Stomach (tissue), 9 donors: Measurements from ENCODE around the gene CHAF1A. TPM values are rescaled to one million over a fixed set of nuclear protein-coding genes. Genes with fewer than 3 reads are reported as not detected.

Experiments
- DNase-seq, 2 donors: peaks; one replicate each; pipeline versions ENCODE4 v3.0.0 to v3.0.0-alpha.2; 2013 to 2019
- H3K27ac ChIP-seq, 5 donors: fragments of 200-600 bp in 4 of 5; sonication (generic) in 4 of 5; one replicate each; pipeline ENCODE4 v1.5.1; 2013 to 2019; ENCODE audit warnings: mild to moderate bottlenecking in 1 of 5, moderate library complexity in 1 of 5
- H3K27me3 ChIP-seq, 3 donors: fragments of 200-600 bp; sonication (generic); one replicate each; pipeline ENCODE4 v1.5.1; 2017 to 2019; ENCODE audit warnings: mixed run types in 1 of 3
- H3K36me3 ChIP-seq, 4 donors: fragments of 200-600 bp; sonication (generic); 1 replicate in 3 of 4; 2 replicates in 1 of 4; pipeline ENCODE4 v1.5.1; 2016 to 2019
- H3K4me1 ChIP-seq, 4 donors: fragments of 200-600 bp; sonication (generic); one replicate each; pipeline ENCODE4 v1.5.1; 2016 to 2019
- H3K4me3 ChIP-seq, 4 donors: fragments of 200-600 bp; sonication (generic) in 3 of 4; one replicate each; pipeline ENCODE4 v1.5.1; 2016 to 2019; ENCODE audit warnings: mild to moderate bottlenecking in 1 of 4
- H3K9me3 ChIP-seq, 4 donors: fragments of 200-600 bp; sonication (generic); one replicate each; pipeline ENCODE4 v1.5.1; 2016 to 2019
- CTCF ChIP-seq, 7 experiments: fragments of 450-650 bp in 4 of 7; fragments of 200-600 bp in 3 of 7; sonication (generic) in 3 of 7; IDR thresholded peaks; one replicate each; pipeline ENCODE4 v1.5.1; 2016 to 2019; ENCODE audit warnings: antibody characterized with exemption in 7 of 7, control low read depth in 2 of 7, mild to moderate bottlenecking in 1 of 7
- EP300 ChIP-seq: sonication (generic); formaldehyde crosslinking; IDR thresholded peaks from one replicate; pipeline ENCODE4 v1.6.1; 2017; ENCODE audit warnings: antibody characterized with exemption
- POLR2A ChIP-seq, 4 donors: fragments of 450-650 bp; IDR thresholded peaks; one replicate each; pipeline ENCODE4 v1.6.1; 2016; ENCODE audit warnings: antibody characterized with exemption in 4 of 4, control low read depth in 2 of 4, mild to moderate bottlenecking in 1 of 4, moderate library complexity in 1 of 4
- POLR2AphosphoS5 ChIP-seq, 3 donors: sonication (generic); formaldehyde crosslinking; IDR thresholded peaks; one replicate each; pipeline ENCODE4 v1.6.1; 2016; ENCODE audit warnings: antibody characterized with exemption in 3 of 3
- WGBS, 5 donors: extraction: QIAGEN DNeasy Blood & Tissue Kit in 3 of 5; methylation state at CpG; one replicate each; pipeline versions ENCODE4 v1.1.5 to v1.1.7; 2013 to 2018; 5-methylcytosine and 5-hydroxymethylcytosine counted together
- intact Hi-C: fragments of 100-400 bp; cut with DNase I; formaldehyde crosslinking; loops from one replicate; pipeline ENCODE4 v1.15.1; 2023; ENCODE audit warnings: low total_unique reads
- polyA plus RNA-seq, 3 donors: library from polyadenylated mRNA; stranded (reverse); fragments of 200-250 nt; gene quantifications; one replicate each; pipeline ENCODE4 v1.2.3, GENCODE V29; 2013
- total RNA-seq, 5 donors: library from RNA; depleted of rRNA; stranded (reverse); fragments of >200 nt; gene quantifications; one replicate each; pipeline versions ENCODE4 v1.1.0 to v1.2.3, GENCODE V29; 2014 to 2016
- donor health status: healthy with polysubstance abuse.
- donor health status: Bipolar disorder and iron deficiency.
- donor health status: healthy.

The CHAF1A gene
- total and polyA plus RNA-seq, 8 donors: 1.8 to 100 (median 6.5) TPM

DNA sequence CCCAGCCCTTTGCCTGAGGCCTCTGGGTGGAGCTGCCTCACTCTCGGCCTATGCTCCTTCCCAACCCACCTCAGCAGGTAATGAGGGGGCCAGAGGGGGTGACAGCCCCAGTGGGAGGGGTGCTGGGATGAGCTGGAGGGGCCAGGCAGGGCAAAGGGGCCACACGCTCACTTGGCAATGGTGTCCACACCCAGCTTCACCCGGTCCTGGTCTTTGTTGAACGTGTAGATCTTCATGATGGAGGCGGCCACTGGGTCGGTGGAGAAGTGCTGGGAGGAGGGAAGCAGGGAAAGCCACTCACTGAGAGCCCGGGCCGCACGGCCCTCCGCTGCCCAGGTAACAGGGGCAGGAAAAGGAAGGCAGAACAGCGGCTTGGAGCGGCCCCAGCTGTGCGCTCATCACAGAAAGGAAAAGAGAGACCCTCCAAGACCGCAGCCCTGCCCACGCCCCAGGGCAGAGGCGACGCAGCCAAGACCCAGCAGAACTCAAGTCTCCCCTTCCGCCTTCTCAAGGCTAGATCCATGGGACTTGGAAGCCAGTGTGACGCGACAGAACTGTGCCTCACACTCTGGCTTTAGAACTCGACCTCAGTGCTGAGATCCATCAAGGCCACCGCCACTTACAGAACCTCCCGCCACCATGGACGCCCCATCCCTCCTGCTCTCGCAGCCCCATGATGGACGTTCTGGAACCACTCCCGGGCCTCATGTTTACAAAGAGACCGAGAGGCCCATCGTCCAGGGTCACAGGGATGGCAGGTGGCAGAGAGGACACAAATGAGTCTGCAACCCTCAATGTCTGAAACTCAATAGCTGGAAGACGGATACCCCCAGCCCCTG, 45.9 kb downstream of the CHAF1A start:
- Histone ChIP-seq H3K27me3 (no peaks in the 10 kb centered on the region), H3K9me3 (no peaks in the 10 kb centered on the region), H3K4me3 (no peak overlapping the region), H3K4me1 (peaks cover 4 to 21% (median 13%) of the 10 kb centered on the region in 4 donors), H3K36me3 (peaks cover 77 to 100% (median 96%) of the 10 kb centered on the region in 4 donors), H3K27ac (peak overlapping the region in 3 of 5 donors; percentile 54 to 84 (median 65))
- no peak for TF ChIP-seq CTCF (IDR thresholded peaks at IDR 0.05)
- WGBS, 5 donors: 71 to 82% (median 76%) methylated on average over 29 to 30 of the region's 30 CpGs
- intact Hi-C loops: no loop called here
- DNase-seq: peak in 1 of 2 donors; percentile 16

DNA sequence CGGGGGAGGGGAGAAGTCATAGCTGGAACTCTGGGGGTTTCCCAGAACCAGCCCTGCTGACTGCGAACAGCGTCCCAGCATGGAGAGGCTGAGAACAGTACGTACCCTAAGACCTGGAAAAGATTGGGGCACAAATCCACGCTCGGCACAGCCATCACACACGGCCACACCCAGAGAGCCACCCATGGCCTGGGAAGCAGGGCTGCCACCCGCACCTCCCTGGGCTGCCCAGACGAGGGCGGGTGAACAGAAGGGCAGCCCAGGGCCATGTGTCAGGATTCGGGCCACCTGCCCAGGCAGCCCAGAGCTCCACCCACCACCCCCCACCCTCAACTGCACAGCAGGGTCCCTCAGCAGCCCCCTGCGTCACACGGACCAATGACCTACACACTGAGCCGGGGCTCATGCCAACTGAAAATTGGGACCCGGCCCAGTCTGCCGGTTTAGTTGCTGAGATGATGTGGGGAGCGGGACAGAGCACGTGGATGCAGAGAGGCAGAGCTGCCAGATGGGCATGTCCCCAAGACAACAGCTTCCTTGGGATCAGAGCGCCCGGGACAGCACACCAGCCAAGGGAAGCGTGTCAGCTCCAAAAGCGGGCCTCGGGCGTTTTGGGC, 46.7 kb downstream of the CHAF1A start:
- H3K9me3 ChIP-seq: no peaks in the 10 kb centered on the region
- TF ChIP-seq CTCF (IDR thresholded peaks at IDR 0.05): no peak
- TF ChIP-seq POLR2AphosphoS5 (IDR thresholded peaks at IDR 0.05): peak in 1 of 3 donors; percentile 40
- TF ChIP-seq POLR2A (IDR thresholded peaks at IDR 0.05): no peak
- peak; percentile 46 for TF ChIP-seq EP300
- H3K36me3 ChIP-seq: peaks cover 85 to 100% (median 100%) of the 10 kb centered on the region in 4 donors
- 62 to 83% (median 76%) methylated on average over 17 to 24 of the region's 24 CpGs for WGBS, 5 donors
- intact Hi-C loops: no loop called here
- no peak overlapping the region for H3K4me3 ChIP-seq
- peaks cover 4 to 23% (median 14%) of the 10 kb centered on the region in 4 donors for H3K4me1 ChIP-seq
- H3K27me3 ChIP-seq: no peaks in the 10 kb centered on the region
- DNase-seq: peak in 1 of 2 donors; percentile 44
- H3K27ac ChIP-seq: peak overlapping the region in 3 of 5 donors; percentile 54 to 84 (median 65)

GRCh38 chr19:4449639-4450028, 47.2 kb downstream of the CHAF1A start:
- no peak for TF ChIP-seq CTCF (IDR thresholded peaks at IDR 0.05)
- TF ChIP-seq POLR2A (IDR thresholded peaks at IDR 0.05): no peak
- TF ChIP-seq POLR2AphosphoS5 (IDR thresholded peaks at IDR 0.05): no peak
- no peak for TF ChIP-seq EP300
- no peaks in the 10 kb centered on the region for H3K9me3 ChIP-seq
- H3K27ac ChIP-seq: peak overlapping the region in 3 of 5 donors; percentile 54 to 84 (median 65)
- no peak overlapping the region for H3K4me3 ChIP-seq
- peaks cover 86 to 100% (median 100%) of the 10 kb centered on the region in 4 donors for H3K36me3 ChIP-seq
- 80 to 99% (median 86%) methylated on average over 9 of the region's 9 CpGs for WGBS, 5 donors
- intact Hi-C loops: no loop called here
- H3K27me3 ChIP-seq: no peaks in the 10 kb centered on the region
- DNase-seq: no peak
- H3K4me1 ChIP-seq: peaks cover 4 to 28% (median 16%) of the 10 kb centered on the region in 4 donors

- WGBS, 5 donors: 82 to 90% (median 89%) methylated on average over 16 to 24 of the region's 24 CpGs
- no peak for TF ChIP-seq POLR2AphosphoS5 (IDR thresholded peaks at IDR 0.05)
- no peak for TF ChIP-seq EP300
- TF ChIP-seq POLR2A (IDR thresholded peaks at IDR 0.05): no peak
- no peak for TF ChIP-seq CTCF (IDR thresholded peaks at IDR 0.05)
- Histone ChIP-seq H3K4me3 (no peak overlapping the region), H3K27ac (peak overlapping the region in 1 of 5 donors; percentile 46), H3K4me1 (peaks cover 19 to 53% (median 41%) of the 10 kb centered on the region in 4 donors), H3K36me3 (peaks cover 58 to 77% (median 75%) of the 10 kb centered on the region in 4 donors), H3K27me3 (no peaks in the 10 kb centered on the region), H3K9me3 (no peaks in the 10 kb centered on the region)
- intact Hi-C loops: no loop called here
- DNase-seq: no peak
These were observed 50.0 kb downstream of the CHAF1A start for GRCh38 chr19:4452230-4452990.
